RWPE2 (cell line): ENCODE measurements around the gene NOS1AP.
A peak's percentile ranks its signal among the peaks of the same experiment; 100 is the strongest.
"Not testable (repeated sequence)": the region's sequence is repeated elsewhere in the genome, so short reads cannot be mapped to it uniquely, and the experiment has no call there.

Experiments
- ATAC-seq: fragments of 200-7000 bp; cut with Tn5 transposase; 3 replicates; pipeline ENCODE4 v1.9.1; 2021; ENCODE audit warnings: low read depth
- DNase-seq: peaks from one replicate; pipeline ENCODE4 v3.0.0-alpha.2; 2020; ENCODE audit warnings: low spot score
- H3K27ac ChIP-seq: fragments of 450-650 bp; 2 replicates; pipeline ENCODE4 v1.5.1; 2017; ENCODE audit warnings: mild to moderate bottlenecking; ENCODE audit not compliant: poor library complexity, severe bottlenecking
- H3K27me3 ChIP-seq: fragments of 250-450 bp; sonication (Bioruptor Pico); 2 replicates; pipeline ENCODE4 v1.5.1; 2021; ENCODE audit warnings: mild to moderate bottlenecking, moderate library complexity; ENCODE audit not compliant: insufficient read depth, poor library complexity, severe bottlenecking
- H3K36me3 ChIP-seq: fragments of 250-450 bp; sonication (Bioruptor Pico); 2 replicates; pipeline ENCODE4 v1.5.1; 2020; ENCODE audit warnings: low read depth, mild to moderate bottlenecking, moderate library complexity
- H3K4me1 ChIP-seq: fragments of 250-450 bp; sonication (Bioruptor Pico); 2 replicates; pipeline ENCODE4 v1.5.1; 2021; ENCODE audit warnings: mild to moderate bottlenecking, moderate library complexity; ENCODE audit not compliant: insufficient read depth, poor library complexity, severe bottlenecking
- H3K4me3 ChIP-seq: fragments of 250-450 bp; sonication (Bioruptor Pico); 2 replicates; pipeline ENCODE4 v1.5.1; 2021; ENCODE audit warnings: mild to moderate bottlenecking, moderate library complexity; ENCODE audit not compliant: severe bottlenecking
- H3K9me3 ChIP-seq: fragments of 250-450 bp; sonication (Bioruptor Pico); 2 replicates; pipeline ENCODE4 v1.5.1; 2021; ENCODE audit warnings: mild to moderate bottlenecking, moderate library complexity; ENCODE audit not compliant: severe bottlenecking
- CTCF ChIP-seq: fragments of 450-650 bp; IDR thresholded peaks from one replicate; pipeline ENCODE4 v1.5.1; 2017; ENCODE audit warnings: mild to moderate bottlenecking, moderate library complexity; ENCODE audit not compliant: poor library complexity, severe bottlenecking

The NOS1AP gene

GRCh38 chr1:162077648-162078299, 8.3 kb downstream of the NOS1AP start:
- TF ChIP-seq CTCF: no peak
- Histone ChIP-seq H3K9me3 (no peaks in the 10 kb centered on the region), H3K27ac (no peak overlapping the region), H3K4me1 (peaks cover 9% of the 10 kb centered on the region), H3K4me3 (no peak overlapping the region), H3K27me3 (no peaks in the 10 kb centered on the region), H3K36me3 (no peaks in the 10 kb centered on the region)
- DNase-seq: no peak
- ATAC-seq: no peak

- DNase-seq: no peak
- H3K4me3 ChIP-seq: no peak overlapping the region
- no peaks in the 10 kb centered on the region for H3K9me3 ChIP-seq
- H3K27ac ChIP-seq: no peak overlapping the region
- peaks cover 9% of the 10 kb centered on the region for H3K4me1 ChIP-seq
- no peak for ATAC-seq
- H3K36me3 ChIP-seq: no peaks in the 10 kb centered on the region
- no peaks in the 10 kb centered on the region for H3K27me3 ChIP-seq
- TF ChIP-seq CTCF: no peak
Observed at GRCh38 chr1:162079030-162079429, 9.5 kb downstream of the NOS1AP start.

- no peak overlapping the region for H3K4me3 ChIP-seq
- H3K27me3 ChIP-seq: no peaks in the 10 kb centered on the region
- no peak overlapping the region for H3K27ac ChIP-seq
- no peaks in the 10 kb centered on the region for H3K36me3 ChIP-seq
- H3K9me3 ChIP-seq: no peaks in the 10 kb centered on the region
- DNase-seq (no peak), ATAC-seq (no peak)
- no peak for TF ChIP-seq CTCF
- H3K4me1 ChIP-seq: peaks cover 9% of the 10 kb centered on the region
Observed at GRCh38 chr1:162080472-162081015, 11.1 kb downstream of the NOS1AP start.

GRCh38 chr1:162081316-162081715, 11.8 kb downstream of the NOS1AP start:
- Histone ChIP-seq H3K36me3 (no peaks in the 10 kb centered on the region), H3K9me3 (no peaks in the 10 kb centered on the region), H3K4me1 (peaks cover 9% of the 10 kb centered on the region), H3K4me3 (no peak overlapping the region), H3K27me3 (no peaks in the 10 kb centered on the region), H3K27ac (no peak overlapping the region)
- no peak for TF ChIP-seq CTCF
- ATAC-seq (peak; percentile 68), DNase-seq (no peak)

DNA sequence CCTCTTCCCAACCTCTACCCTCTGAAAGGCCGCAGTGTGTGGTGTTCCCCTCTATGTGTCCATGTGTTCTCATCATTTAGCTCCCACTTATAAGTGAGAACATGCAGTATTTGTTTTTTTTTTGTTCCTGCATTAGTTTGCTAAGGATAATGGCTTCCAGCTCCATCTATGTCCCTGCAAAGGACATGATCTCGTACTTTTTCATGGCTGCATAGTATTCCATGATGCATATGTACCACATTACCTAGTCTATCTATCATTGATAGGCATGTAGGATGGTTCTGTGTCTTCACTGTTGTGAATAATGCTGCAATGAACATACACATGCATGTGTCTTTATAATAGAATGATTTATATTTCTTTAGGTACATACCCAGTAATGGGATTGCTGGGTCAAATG, 12.6 kb downstream of the NOS1AP start:
- not testable (repeated sequence) for H3K36me3 ChIP-seq, DNase-seq, ATAC-seq, H3K4me1 ChIP-seq, H3K27ac ChIP-seq, H3K9me3 ChIP-seq, H3K27me3 ChIP-seq, H3K4me3 ChIP-seq
